Kidney (tissue), 14 donors: ENCODE data around the gene VAT1L. TPM values are rescaled to one million over a fixed set of nuclear protein-coding genes. Genes with fewer than 3 reads are reported as not detected.

Source experiments
- DNase-seq, 5 donors: peaks; one replicate each; pipeline ENCODE4 v3.0.0-alpha.2; 2013 to 2020
- FAIRE-seq: peaks from 2 replicates; lab custom pipeline; 2012; peaks lifted over from hg19 to GRCh38; lab: Jason Lieb, UNC
- H3K27ac ChIP-seq, 2 donors: one replicate each; pipeline ENCODE4 v1.7.0; 2013; ENCODE audit warnings: low read depth in 2 of 2, low read length in 2 of 2, inconsistent platforms in 1 of 2
- H3K27me3 ChIP-seq: one replicate; pipeline ENCODE4 v1.7.1; 2013; ENCODE audit warnings: low read length, inconsistent platforms; ENCODE audit not compliant: control insufficient read depth, insufficient read depth
- H3K36me3 ChIP-seq, 3 donors: one replicate each; pipeline versions ENCODE4 v1.7.0 to v1.7.1; 2013; ENCODE audit warnings: low read length in 3 of 3, control low read depth in 1 of 3, inconsistent platforms in 1 of 3; ENCODE audit not compliant: insufficient read depth in 3 of 3, control insufficient read depth in 2 of 3
- H3K4me1 ChIP-seq, 3 donors: one replicate each; pipeline versions ENCODE4 v1.7.0 to v1.7.1; 2013; ENCODE audit warnings: low read length in 3 of 3, inconsistent platforms in 1 of 3, low read depth in 1 of 3; ENCODE audit not compliant: control insufficient read depth in 2 of 3, insufficient read depth in 2 of 3
- H3K4me3 ChIP-seq, 3 donors: one replicate each; pipeline versions ENCODE4 v1.7.0 to v1.8.1; 2013; ENCODE audit warnings: low read length in 3 of 3, control low read depth in 1 of 3, inconsistent platforms in 1 of 3
- H3K9ac ChIP-seq, 3 donors: one replicate each; pipeline versions ENCODE4 v1.7.0 to v1.7.1; 2013; ENCODE audit warnings: low read length in 3 of 3, control low read depth in 1 of 3, inconsistent platforms in 1 of 3
- H3K9me3 ChIP-seq, 3 donors: one replicate each; pipeline versions ENCODE4 v1.7.0 to v1.7.1; 2013; ENCODE audit warnings: low read length in 3 of 3, control low read depth in 1 of 3, inconsistent platforms in 1 of 3; ENCODE audit not compliant: control insufficient read depth in 2 of 3, insufficient read depth in 1 of 3
- intact Hi-C: fragments of 100-400 bp; cut with DNase I; formaldehyde crosslinking; loops from one replicate; pipeline ENCODE4 v1.11.1; 2022
- polyA plus RNA-seq: library from polyadenylated mRNA; stranded (reverse); fragments of 350-450 nt; fragmentation: Illumina TruSeq; extraction: RNeasy Lipid Tissue Mini Kit (QIAGEN cat#74804); gene quantifications from one replicate; pipeline ENCODE4 v1.2.3, GENCODE V29; 2014; ENCODE audit warnings: low read depth, low replicate concordance; ENCODE audit not compliant: insufficient read depth
- total RNA-seq: library from RNA; stranded (reverse); fragmentation: NEBNext Ultra II Directional; extraction: Animal tissue kit (Norgen Biotek cat#: 25700); gene quantifications from one replicate; pipeline ENCODE4 v1.2.1, GENCODE V29; 2021
- TF ChIP-seq, protein P1 (sequence below): IDR thresholded peaks from 3 replicates; pipeline ENCODE4 v1.5.1; 2012; ENCODE audit warnings: mild to moderate bottlenecking, moderate library complexity, borderline replicate concordance; ENCODE audit not compliant: insufficient read depth; ENCODE audit errors: extremely low read depth
- donor health status: control.
- donor health status: control.
- donor health status: control.
- donor health status: control.
- donor health status: control.
- donor health status: DM: yes; HTN: yes; CAD: no.
- donor health status: Normal renal cell carcinoma (clear cell type).

Gene VAT1L
- total and polyA plus RNA-seq, 2 donors from 2014 or later, result 0.85 to 4.5 TPM

- FAIRE-seq, result no peak
- Histone ChIP-seq H3K36me3 (no peaks in the 10 kb centered on the region), H3K9ac (no peak overlapping the region), H3K4me3 (no peak overlapping the region), H3K27me3 (no peaks in the 10 kb centered on the region), H3K4me1 (no peaks in the 10 kb centered on the region), H3K9me3 (no peaks in the 10 kb centered on the region), H3K27ac (no peak overlapping the region)
- TF ChIP-seq, protein P1, sequence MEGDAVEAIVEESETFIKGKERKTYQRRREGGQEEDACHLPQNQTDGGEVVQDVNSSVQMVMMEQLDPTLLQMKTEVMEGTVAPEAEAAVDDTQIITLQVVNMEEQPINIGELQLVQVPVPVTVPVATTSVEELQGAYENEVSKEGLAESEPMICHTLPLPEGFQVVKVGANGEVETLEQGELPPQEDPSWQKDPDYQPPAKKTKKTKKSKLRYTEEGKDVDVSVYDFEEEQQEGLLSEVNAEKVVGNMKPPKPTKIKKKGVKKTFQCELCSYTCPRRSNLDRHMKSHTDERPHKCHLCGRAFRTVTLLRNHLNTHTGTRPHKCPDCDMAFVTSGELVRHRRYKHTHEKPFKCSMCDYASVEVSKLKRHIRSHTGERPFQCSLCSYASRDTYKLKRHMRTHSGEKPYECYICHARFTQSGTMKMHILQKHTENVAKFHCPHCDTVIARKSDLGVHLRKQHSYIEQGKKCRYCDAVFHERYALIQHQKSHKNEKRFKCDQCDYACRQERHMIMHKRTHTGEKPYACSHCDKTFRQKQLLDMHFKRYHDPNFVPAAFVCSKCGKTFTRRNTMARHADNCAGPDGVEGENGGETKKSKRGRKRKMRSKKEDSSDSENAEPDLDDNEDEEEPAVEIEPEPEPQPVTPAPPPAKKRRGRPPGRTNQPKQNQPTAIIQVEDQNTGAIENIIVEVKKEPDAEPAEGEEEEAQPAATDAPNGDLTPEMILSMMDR, result no peak
- peak in 3 of 5 donors; percentile 33 to 52 (median 43) for DNase-seq
- intact Hi-C loops, result loop anchor here (5.0 kb wide), 1 partner anchor 48 kb away; no protein-coding TSS in a partner anchor
Measured at GRCh38 chr16:77744141-77744540, 44.2 kb upstream of the VAT1L start.

DNA sequence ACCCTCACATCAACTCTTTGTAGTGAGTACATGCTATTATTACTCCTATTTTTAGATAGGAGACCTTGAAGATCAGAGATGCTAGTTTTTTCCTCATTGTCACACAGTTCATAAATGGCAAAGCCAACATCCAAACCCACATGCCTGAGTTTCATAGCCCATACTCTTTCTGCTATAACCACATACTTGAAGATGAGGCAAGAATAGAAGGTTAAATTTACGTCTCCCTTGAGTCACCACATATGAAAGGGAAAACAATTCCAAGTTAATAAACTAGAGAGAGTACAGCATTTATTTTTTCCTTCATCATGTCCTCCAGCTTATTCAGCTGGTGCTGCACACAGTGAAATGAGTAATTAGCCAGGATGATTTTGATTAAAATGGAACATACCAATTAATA lies 42.4 kb upstream of the VAT1L start:
- TF ChIP-seq, protein P1, result no peak
- intact Hi-C loops, result no loop called here

GRCh38 chr16:77748421-77749005 lies 39.9 kb upstream of the VAT1L start:
- peak in 2 of 5 donors; percentile 19 to 54 for DNase-seq
- no peaks in the 10 kb centered on the region for H3K36me3 ChIP-seq
- H3K4me1 ChIP-seq, result peaks cover 0 to 6% (median 3%) of the 10 kb centered on the region in 3 donors
- H3K9me3 ChIP-seq, result no peaks in the 10 kb centered on the region
- TF ChIP-seq, protein P1, result no peak
- FAIRE-seq, result no peak
- no peak overlapping the region for H3K9ac ChIP-seq
- H3K4me3 ChIP-seq, result no peak overlapping the region
- H3K27ac ChIP-seq, result no peak overlapping the region
- intact Hi-C loops, result no loop called here
- H3K27me3 ChIP-seq, result no peaks in the 10 kb centered on the region

More for the DNA sequence above, 42.4 kb upstream of the VAT1L start:
- FAIRE-seq (no peak), DNase-seq (no peak)
- Histone ChIP-seq H3K36me3 (no peaks in the 10 kb centered on the region), H3K4me3 (no peak overlapping the region), H3K27me3 (no peaks in the 10 kb centered on the region), H3K9ac (no peak overlapping the region), H3K27ac (no peak overlapping the region), H3K4me1 (no peaks in the 10 kb centered on the region), H3K9me3 (no peaks in the 10 kb centered on the region)

DNA sequence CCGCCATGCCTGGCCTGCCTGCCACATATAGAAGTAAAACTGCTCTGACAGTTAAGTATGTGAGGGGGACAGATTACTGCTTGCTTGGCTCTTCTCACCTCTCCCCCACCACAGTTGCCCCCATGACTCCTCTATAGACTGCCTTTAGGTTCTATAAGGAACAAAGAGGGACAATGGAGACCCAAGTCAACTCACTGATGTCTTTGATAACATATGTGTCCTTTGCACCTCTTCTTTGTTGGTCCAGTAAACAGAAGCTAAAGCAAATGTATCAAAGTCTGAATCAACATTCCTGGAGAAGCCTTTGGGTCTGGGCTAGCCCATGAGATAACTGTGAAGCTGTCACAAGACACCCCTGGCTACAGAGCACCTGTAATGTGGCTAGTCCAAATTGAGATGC lies 38.9 kb upstream of the VAT1L start:
- Histone ChIP-seq H3K9ac (no peak overlapping the region), H3K4me3 (no peak overlapping the region), H3K9me3 (no peaks in the 10 kb centered on the region), H3K4me1 (peaks cover 0 to 8% (median 3%) of the 10 kb centered on the region in 3 donors), H3K27me3 (no peaks in the 10 kb centered on the region), H3K27ac (no peak overlapping the region), H3K36me3 (no peaks in the 10 kb centered on the region)
- DNase-seq, result no peak
- FAIRE-seq, result no peak
- TF ChIP-seq, protein P1, result no peak
- intact Hi-C loops, result no loop called here
